Measurements from ENCODE around the gene RNF217. TPM values are rescaled to one million over a fixed set of nuclear protein-coding genes. Genes with fewer than 3 reads are reported as not detected.

RNF217 gene
- total and polyA plus RNA-seq, 2 of the 13 experiments (the other 11 are each of a cell fraction or from before 2014, with no cell fraction given): 2.2 to 2.4 TPM

GRCh38 chr6:125088963-125089362 lies 126.7 kb downstream of the RNF217 start (continued):
- TF ChIP-seq, protein P1, sequence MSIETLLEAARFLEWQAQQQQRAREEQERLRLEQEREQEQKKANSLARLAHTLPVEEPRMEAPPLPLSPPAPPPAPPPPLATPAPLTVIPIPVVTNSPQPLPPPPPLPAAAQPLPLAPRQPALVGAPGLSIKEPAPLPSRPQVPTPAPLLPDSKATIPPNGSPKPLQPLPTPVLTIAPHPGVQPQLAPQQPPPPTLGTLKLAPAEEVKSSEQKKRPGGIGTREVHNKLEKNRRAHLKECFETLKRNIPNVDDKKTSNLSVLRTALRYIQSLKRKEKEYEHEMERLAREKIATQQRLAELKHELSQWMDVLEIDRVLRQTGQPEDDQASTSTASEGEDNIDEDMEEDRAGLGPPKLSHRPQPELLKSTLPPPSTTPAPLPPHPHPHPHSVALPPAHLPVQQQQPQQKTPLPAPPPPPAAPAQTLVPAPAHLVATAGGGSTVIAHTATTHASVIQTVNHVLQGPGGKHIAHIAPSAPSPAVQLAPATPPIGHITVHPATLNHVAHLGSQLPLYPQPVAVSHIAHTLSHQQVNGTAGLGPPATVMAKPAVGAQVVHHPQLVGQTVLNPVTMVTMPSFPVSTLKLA (IDR thresholded peaks at IDR 0.05): no peak
- TF ChIP-seq PHF21A (CRISPR knock-in tag; IDR thresholded peaks at IDR 0.05): no peak
- no peak for TF ChIP-seq ZNF7 (CRISPR knock-in tag; IDR thresholded peaks at IDR 0.05)
- TF ChIP-seq SP1 (IDR thresholded peaks at IDR 0.05): no peak
- no peak for TF ChIP-seq SP1 (CRISPR knock-in tag; IDR thresholded peaks at IDR 0.05)

- Histone ChIP-seq H3K9ac (ENCODE audit: insufficient read depth, low read depth, low read length) (no peak overlapping the region), H2AFZ (ENCODE audit: low read length) (no peak overlapping the region), H3K36me3 (replicated peaks in 1 of 2; ENCODE audit: control insufficient read depth in 1 of 2, insufficient read depth in 2 of 2, low read length in 2 of 2) (no peaks in the 10 kb centered on the region), H3K9me3 (ENCODE audit: low read length) (no peaks in the 10 kb centered on the region), H3K79me2 (ENCODE audit: insufficient read depth, low read length) (no peaks in the 10 kb centered on the region), H3K27me3 (ENCODE audit: control insufficient read depth in 1 of 2, insufficient read depth in 2 of 2, low read length in 2 of 2) (peaks cover 0 to 18% of the 10 kb centered on the region in 2 experiments; a peak in 1 of 5 replicates), H3K4me1 (ENCODE audit: insufficient read depth, low read length) (no peaks in the 10 kb centered on the region), H4K20me1 (ENCODE audit: insufficient read depth, low read length) (no peaks in the 10 kb centered on the region), H3K4me2 (ENCODE audit: low read depth, low read length) (no peak overlapping the region), H3K4me3 (replicated peaks in 1 of 3; ENCODE audit: insufficient read depth in 1 of 3, low read depth in 2 of 3, low read length in 3 of 3) (no peak overlapping the region), H3K27ac (ENCODE audit: extremely low read length, insufficient read depth, low read length) (no peak overlapping the region)
- ATAC-seq: no peak
- no peak for DNase-seq (ENCODE audit: low spot score)
- in situ Hi-C loops (cut with HindIII; ENCODE audit: extremely low pct_ligation_motif_present, low pct_unique_long_range_greater_than_20kb): no loop called here
- no TSS peak for BruUV-seq (replicated peaks)
- intact Hi-C loops (cut with micrococcal nuclease; ENCODE audit: unreplicated experiment): no loop called here
- no peak for FAIRE-seq
- 1% methylated on average over 3 of the region's 3 CpGs for WGBS (ENCODE audit: low lambda C conversion rate)
- POLR2A ChIA-PET: no interaction called here
- CTCF ChIA-PET (ENCODE audit: low intra/inter-chr PET ratio, low total read pairs): no interaction called here
- TF ChIP-seq ZMYM4 (CRISPR knock-in tag; IDR thresholded peaks at IDR 0.05) (no peak), ZNF556 (CRISPR knock-in tag; IDR thresholded peaks at IDR 0.05; ENCODE audit: borderline replicate concordance) (no peak), ZBTB46 (CRISPR knock-in tag; IDR thresholded peaks at IDR 0.05; ENCODE audit: borderline replicate concordance) (no peak), ZNF101 (CRISPR knock-in tag; IDR thresholded peaks at IDR 0.05; ENCODE audit: borderline replicate concordance, low read depth) (no peak), NPAS2 (CRISPR knock-in tag; IDR thresholded peaks at IDR 0.05; ENCODE audit: borderline replicate concordance) (no peak), ZNF205 (CRISPR knock-in tag; IDR thresholded peaks at IDR 0.05) (no peak), ZHX2 (IDR thresholded peaks at IDR 0.05; ENCODE audit: low read depth) (no peak), ZHX2 (CRISPR knock-in tag; IDR thresholded peaks at IDR 0.05; ENCODE audit: borderline replicate concordance) (no peak)
- TF ChIP-seq, protein P2, sequence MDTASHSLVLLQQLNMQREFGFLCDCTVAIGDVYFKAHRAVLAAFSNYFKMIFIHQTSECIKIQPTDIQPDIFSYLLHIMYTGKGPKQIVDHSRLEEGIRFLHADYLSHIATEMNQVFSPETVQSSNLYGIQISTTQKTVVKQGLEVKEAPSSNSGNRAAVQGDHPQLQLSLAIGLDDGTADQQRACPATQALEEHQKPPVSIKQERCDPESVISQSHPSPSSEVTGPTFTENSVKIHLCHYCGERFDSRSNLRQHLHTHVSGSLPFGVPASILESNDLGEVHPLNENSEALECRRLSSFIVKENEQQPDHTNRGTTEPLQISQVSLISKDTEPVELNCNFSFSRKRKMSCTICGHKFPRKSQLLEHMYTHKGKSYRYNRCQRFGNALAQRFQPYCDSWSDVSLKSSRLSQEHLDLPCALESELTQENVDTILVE (CRISPR knock-in tag; IDR thresholded peaks at IDR 0.05): no peak
These were observed 132.3 kb downstream of the RNF217 start for GRCh38 chr6:125094563-125094962.

Data from HepG2 (cell line).